NCI-H2227 (cell line): ENCODE data around the gene AGBL3.

Experiments used
- DNase-seq: peaks from one replicate; lab custom pipeline; 2025; ENCODE audit not compliant: unreplicated experiment; lab: John Stamatoyannopoulos, UW

Gene AGBL3

DNA sequence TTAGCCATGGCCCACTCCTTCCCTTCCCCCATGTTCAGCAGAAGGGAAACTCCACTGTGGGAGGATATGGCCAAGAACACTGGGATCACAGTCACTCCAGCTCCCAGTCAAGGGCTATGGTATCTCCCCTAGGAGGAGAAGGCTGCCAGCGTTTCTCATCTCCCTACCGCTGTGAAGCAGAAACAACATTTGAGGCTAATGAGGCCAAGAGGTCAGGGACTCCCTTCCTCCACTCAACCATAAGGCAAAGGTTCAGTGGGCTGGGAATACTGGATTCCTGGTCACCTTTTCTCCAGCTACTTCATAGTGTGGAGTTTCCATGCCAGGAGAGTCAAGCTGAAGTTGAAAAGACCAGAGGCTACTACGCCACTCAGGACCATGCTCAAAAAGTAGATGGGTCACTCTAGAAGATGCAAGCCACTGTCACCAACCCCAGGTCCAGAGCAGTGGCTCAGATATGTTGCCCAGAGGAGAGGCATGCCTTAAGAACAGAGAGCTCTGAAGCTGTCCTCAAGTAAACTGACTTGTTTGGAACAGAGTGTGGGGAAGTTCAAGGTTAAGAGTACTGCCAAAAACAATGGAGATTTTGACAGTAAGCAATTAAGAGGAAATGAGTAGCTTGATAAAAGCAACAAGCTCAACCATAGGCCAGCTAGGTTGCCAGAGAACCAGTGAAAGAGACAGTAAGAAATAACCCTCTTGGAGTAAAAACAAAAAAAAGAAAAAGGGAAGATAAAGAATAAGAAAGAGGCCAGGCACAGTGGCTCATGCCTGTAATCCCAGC, 157.8 kb downstream of the AGBL3 start:
- no peak for DNase-seq

- DNase-seq: no peak
Measured at GRCh38 chr7:135147341-135147898, 161.1 kb downstream of the AGBL3 start.

- no peak for DNase-seq
Measured at GRCh38 chr7:135147899-135148721, 161.8 kb downstream of the AGBL3 start, which contains the start of gene TMEM140. TSS of gene TMEM140 (plus strand) at chr7:135148072. CDS start at chr7:135164442, 16,370 bp downstream.

DNA sequence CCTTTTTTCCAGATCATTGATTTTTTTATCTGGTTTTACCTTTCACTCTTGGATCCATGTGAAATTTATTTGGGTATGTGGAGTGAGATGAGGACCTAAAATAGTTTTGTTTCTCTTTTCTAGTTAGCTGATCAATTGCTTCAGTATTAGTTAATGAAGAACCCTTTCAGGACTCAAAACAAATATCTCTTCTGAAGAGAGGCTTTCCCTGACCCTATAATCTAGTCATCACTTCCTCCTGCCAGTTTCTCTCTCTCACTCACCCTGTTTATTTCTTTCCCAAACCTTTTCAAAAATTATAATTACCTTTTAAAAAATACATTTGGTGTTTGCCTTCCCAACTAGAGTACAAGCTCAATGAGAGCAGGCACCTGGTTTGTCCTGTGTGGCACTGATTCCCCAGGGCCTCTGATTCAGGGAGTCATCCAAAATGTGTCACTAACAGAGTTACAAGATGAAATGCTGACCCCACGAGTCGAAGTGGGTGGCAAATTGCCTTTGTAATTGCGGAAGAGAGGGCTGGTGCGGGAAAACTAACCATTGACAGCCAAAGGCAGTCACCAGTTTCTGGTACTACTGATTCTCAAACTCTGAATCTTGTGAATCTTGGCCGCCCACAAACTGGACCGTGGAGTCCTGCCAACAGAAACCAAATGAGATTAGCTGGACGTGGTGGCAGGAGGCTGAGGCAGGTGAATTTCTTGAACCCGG, 163.9 kb downstream of the AGBL3 start:
- DNase-seq: no peak

- DNase-seq: no peak
Measured at GRCh38 chr7:135151132-135151531, 164.8 kb downstream of the AGBL3 start.

DNA sequence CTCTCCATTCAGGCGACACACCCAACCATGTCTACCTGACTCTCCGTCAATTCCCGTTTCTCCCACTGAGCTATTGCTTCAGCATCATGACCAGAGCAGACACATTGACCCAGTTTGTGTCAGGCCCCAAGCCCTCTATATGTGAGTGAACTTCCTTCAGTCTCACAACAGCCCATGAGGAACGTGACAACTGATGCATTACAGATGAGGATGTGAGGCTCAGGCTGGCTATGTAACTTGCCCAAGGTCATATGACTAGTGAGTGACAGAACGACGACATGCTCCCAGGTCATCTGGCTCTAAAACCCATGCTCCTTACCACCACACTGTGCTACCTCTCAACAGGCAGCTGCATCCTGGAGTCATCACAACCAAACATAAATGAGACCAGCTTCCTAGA, 165.2 kb downstream of the AGBL3 start:
- no peak for DNase-seq

DNA sequence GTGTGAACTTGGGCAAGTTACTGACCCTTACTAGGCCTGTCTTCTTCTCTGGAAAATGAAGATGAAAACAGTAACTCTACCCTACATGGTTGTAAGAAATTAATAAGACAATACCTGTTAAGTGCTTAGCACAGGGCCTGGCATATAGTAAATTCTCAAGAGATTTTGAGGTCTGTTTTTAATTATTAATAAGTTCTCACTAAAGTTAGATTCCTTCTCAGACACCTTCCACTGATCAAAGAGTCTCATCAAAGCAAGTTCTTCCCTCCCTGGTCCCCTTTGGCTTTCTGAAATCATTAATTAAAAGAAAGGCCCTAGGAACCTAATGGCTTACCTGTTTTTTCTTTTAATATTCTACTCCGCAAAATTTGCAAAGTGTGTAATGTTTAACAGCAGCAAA, 166.1 kb downstream of the AGBL3 start:
- DNase-seq: no peak

- DNase-seq: no peak
Measured at GRCh38 chr7:135154734-135155133, 168.4 kb downstream of the AGBL3 start.

DNA sequence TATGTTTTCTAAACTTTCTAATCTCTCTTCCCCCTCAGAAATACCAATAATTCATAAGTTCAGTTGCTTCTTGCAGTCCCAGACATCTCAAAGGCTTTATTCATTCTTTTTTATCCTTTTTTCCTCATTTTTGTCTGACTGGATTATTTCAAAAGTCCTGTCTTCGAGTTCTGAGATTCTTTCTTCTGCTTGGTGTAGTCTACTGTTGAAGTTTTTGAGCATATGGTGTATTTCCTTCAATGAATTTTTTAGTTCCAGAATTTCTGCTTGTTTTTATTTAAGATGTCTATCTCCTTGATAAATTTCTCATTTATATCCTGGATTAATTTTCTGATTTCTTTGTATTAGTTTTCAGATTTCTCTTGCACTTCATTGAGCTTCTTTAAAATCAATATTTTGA, 170.0 kb downstream of the AGBL3 start:
- no peak for DNase-seq

- DNase-seq: no peak
Measured at GRCh38 chr7:135158141-135158655, 171.9 kb downstream of the AGBL3 start.

DNA sequence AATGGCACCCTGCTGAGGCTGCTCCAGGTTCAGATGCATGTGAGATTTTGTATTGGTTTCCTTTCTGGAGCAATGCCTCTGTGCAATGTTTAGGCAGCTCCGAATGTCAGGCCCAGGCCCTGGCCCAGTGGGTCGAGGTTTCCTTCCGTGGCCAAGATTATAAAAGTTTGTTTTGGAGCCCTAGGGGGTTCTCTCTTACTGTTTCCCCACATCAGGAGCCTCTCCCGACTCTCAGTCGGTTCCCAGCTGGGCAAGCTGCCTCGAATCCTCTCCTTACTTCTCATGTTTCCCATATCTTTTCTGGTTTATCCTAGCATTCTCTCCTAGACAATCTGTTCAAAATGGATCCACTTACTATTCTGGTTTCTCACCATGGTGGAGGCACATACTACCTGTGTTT, 172.6 kb downstream of the AGBL3 start:
- no peak for DNase-seq

DNA sequence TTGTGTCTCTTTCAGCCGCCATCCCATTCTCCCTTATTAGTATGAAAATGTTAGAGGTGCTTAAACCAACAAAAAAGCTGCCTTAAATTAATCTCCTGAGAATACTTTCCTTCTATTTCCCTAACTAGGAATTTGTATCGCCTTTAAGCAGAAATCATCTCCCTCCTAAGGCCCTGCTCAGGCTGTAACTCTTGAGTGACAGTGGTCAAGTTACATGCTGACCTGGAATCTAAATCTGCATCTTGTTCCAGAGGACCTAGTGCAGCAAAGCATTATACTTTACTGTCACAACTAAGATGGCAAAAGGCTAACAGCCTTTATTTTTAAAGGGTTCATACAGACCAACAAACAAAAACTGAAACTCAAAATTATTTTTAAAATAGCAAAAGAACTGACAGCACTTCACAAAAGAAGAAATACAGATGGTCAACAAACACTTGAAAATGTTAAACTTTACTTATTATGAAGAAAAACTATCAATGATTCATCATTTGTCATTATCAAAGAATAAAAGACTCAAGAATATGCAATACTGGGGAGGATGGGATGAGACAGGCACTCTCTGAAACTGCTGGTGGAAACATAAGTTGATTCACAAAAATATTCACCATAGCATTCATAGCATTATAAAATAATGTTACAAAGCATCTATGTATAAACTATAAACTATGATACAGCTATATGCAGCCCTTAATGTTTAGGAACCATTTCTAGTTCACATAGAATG, 173.2 kb downstream of the AGBL3 start:
- no peak for DNase-seq

- no peak for DNase-seq
Measured at GRCh38 chr7:135160098-135160857, 174.0 kb downstream of the AGBL3 start.

- DNase-seq: no peak
Measured at GRCh38 chr7:135160858-135161653, 174.7 kb downstream of the AGBL3 start.

DNA sequence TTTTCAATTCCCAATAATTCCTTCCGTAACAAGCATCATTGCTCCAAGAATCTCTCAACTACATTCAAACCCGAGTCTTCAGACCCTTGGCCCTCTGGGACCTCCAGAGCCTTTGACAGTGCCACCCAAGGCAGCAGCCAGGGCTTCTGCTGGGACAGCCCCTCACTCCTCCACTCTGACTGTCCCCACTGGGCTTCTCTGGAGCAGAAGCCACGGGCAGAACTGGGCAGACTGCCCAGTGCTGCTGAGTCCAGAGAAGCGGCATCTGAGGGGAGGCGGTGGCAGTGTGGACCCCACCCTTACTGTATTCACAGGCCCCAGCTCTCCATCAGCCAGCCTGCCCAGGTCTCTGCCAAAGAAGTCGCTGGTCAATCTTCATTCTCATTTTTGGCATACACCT, 175.4 kb downstream of the AGBL3 start:
- no peak for DNase-seq

GRCh38 chr7:135162382-135163001, 176.2 kb downstream of the AGBL3 start:
- no peak for DNase-seq

- no peak for DNase-seq
Measured at GRCh38 chr7:135164357-135165061, 178.2 kb downstream of the AGBL3 start.

GRCh38 chr7:135165862-135166261, 179.6 kb downstream of the AGBL3 start:
- DNase-seq: no peak
